SK-N-SH (cell line): ENCODE measurements around the gene PEF1. TPM values are rescaled to one million over a fixed set of nuclear protein-coding genes. Genes with fewer than 3 reads are reported as not detected.

Experiments
- CTCF ChIA-PET: fragments of 300-600, 350-600 bp; formaldehyde crosslinking; extraction: SDS; loops from one replicate; lab custom pipeline; 2021; lab: Yijun Ruan, JAX
- POLR2A ChIA-PET: fragments of 350-600 bp; sonication (Branson Sonifier 250); formaldehyde crosslinking; extraction: SDS; loops from one replicate; lab custom pipeline; 2020; ENCODE audit warnings: antibody characterized with exemption, inconsistent platforms; lab: Yijun Ruan, JAX
- DNase-seq: peaks from one replicate; pipeline ENCODE4 v3.0.0; 2012
- H2AFZ ChIP-seq: fragments of 200-600 bp; sonication (generic); 2 replicates; pipeline ENCODE4 v1.8.1; 2016; ENCODE audit warnings: antibody characterized with exemption, mild to moderate bottlenecking, low read depth
- H3F3A ChIP-seq: fragments of 200-600 bp; sonication (generic); replicated peaks from 2 replicates; pipeline ENCODE3; 2016; ENCODE audit warnings: antibody characterized with exemption, mild to moderate bottlenecking; ENCODE audit not compliant: insufficient read depth
- H3K27ac ChIP-seq, 2 experiments: fragments of 200-500 bp in 1 of 2; fragments of 200-600 bp in 1 of 2; sonication (Bioruptor generic) in 1 of 2; sonication (generic), shearing (Covaris generic) in 1 of 2; 2 replicates each; pipeline versions ENCODE4 v1.5.1 to v1.6.1; 2014 to 2016; ENCODE audit warnings: low read depth in 2 of 2, inconsistent platforms in 1 of 2, low read length in 1 of 2, mild to moderate bottlenecking in 1 of 2, mixed read lengths in 1 of 2
- H3K27me3 ChIP-seq: fragments of 200-600 bp; sonication (generic), shearing (Covaris generic); 2 replicates; pipeline ENCODE4 v1.6.1; 2016; ENCODE audit warnings: mixed run types; ENCODE audit not compliant: insufficient read depth
- H3K36me3 ChIP-seq, 2 experiments: fragments of 200-500 bp in 1 of 2; fragments of 200-600 bp in 1 of 2; sonication (Bioruptor generic) in 1 of 2; sonication (generic) in 1 of 2; replicated peaks in 1 of 2; 2 replicates each; pipeline versions ENCODE3 to v1.5.1; 2014 to 2016; ENCODE audit warnings: low read length in 1 of 2, mild to moderate bottlenecking in 1 of 2; ENCODE audit not compliant: insufficient read depth in 2 of 2, control insufficient read depth in 1 of 2
- H3K4me1 ChIP-seq, 2 experiments: fragments of 200-500 bp in 1 of 2; fragments of 200-600 bp in 1 of 2; sonication (Bioruptor generic) in 1 of 2; sonication (generic), shearing (Covaris generic) in 1 of 2; 2 replicates each; pipeline versions ENCODE4 v1.5.1 to v1.6.1; 2014 to 2016; ENCODE audit warnings: low read depth in 1 of 2, low read length in 1 of 2, mixed run types in 1 of 2; ENCODE audit not compliant: insufficient read depth in 2 of 2, control insufficient read depth in 1 of 2
- H3K4me2 ChIP-seq: fragments of 200-600 bp; sonication (generic), shearing (Covaris generic); 2 replicates; pipeline ENCODE4 v1.6.1; 2017; ENCODE audit warnings: mixed run types
- H3K4me3 ChIP-seq, 2 experiments: fragments of 200-500 bp in 1 of 2; fragments of 200-600 bp in 1 of 2; sonication (Bioruptor generic) in 1 of 2; sonication (generic), shearing (Covaris generic) in 1 of 2; 2 replicates each; pipeline versions ENCODE4 v1.5.1 to v1.8.1; 2014 to 2016; ENCODE audit warnings: low read depth in 2 of 2, inconsistent platforms in 1 of 2, low read length in 1 of 2, mild to moderate bottlenecking in 1 of 2, mixed read lengths in 1 of 2, moderate library complexity in 1 of 2
- H3K79me2 ChIP-seq: fragments of 200-600 bp; sonication (generic); 2 replicates; pipeline ENCODE4 v1.8.1; 2017; ENCODE audit warnings: mild to moderate bottlenecking; ENCODE audit not compliant: insufficient read depth
- H3K9ac ChIP-seq: fragments of 200-600 bp; sonication (generic); 2 replicates; pipeline ENCODE4 v1.6.1; 2017; ENCODE audit warnings: mixed run types
- H3K9me2 ChIP-seq: fragments of 200-600 bp; sonication (generic); 2 replicates; pipeline ENCODE4 v1.6.1; 2017; ENCODE audit warnings: mixed run types
- H3K9me3 ChIP-seq: fragments of 200-600 bp; sonication (generic); 2 replicates; pipeline ENCODE4 v1.6.1; 2017; ENCODE audit warnings: mixed run types, mild to moderate bottlenecking, moderate library complexity
- H4K20me1 ChIP-seq: fragments of 200-600 bp; sonication (generic); 2 replicates; pipeline ENCODE4 v1.6.1; 2017; ENCODE audit warnings: mild to moderate bottlenecking, mixed run types; ENCODE audit not compliant: insufficient read depth
- CTCF ChIP-seq: fragments of 200-600 bp; sonication (generic); IDR thresholded peaks from 2 replicates; pipeline ENCODE4 v1.6.1; 2017; ENCODE audit warnings: antibody characterized with exemption, mild to moderate bottlenecking, moderate library complexity
- EP300 ChIP-seq, 2 experiments: IDR thresholded peaks; 2 replicates each; pipeline versions ENCODE4 v1.4.0 to v1.6.1; 2012; ENCODE audit warnings: borderline replicate concordance in 1 of 2, low read depth in 1 of 2, low read length in 1 of 2
- FOXJ3 ChIP-seq: sonication (generic); formaldehyde crosslinking; IDR thresholded peaks from 2 replicates; pipeline ENCODE4 v1.5.1; 2020; ENCODE audit warnings: mild to moderate bottlenecking, missing genetic modification reagents
- IRF3 ChIP-seq: fragments of 150-350 bp; IDR thresholded peaks from 2 replicates; pipeline ENCODE4 v1.6.1; 2016; ENCODE audit warnings: mild to moderate bottlenecking, low read depth, low read length
- MEF2A ChIP-seq: IDR thresholded peaks from 2 replicates; pipeline ENCODE4 v1.4.0; 2012; ENCODE audit warnings: low read depth, borderline replicate concordance
- POLR2AphosphoS5 ChIP-seq: IDR thresholded peaks from 2 replicates; pipeline ENCODE4 v1.6.1; 2012; ENCODE audit warnings: low read depth, low read length
- RCOR1 ChIP-seq: fragments of 150-350 bp; IDR thresholded peaks from 2 replicates; pipeline ENCODE4 v1.6.1; 2017; ENCODE audit warnings: antibody characterized with exemption, low read length
- RXRA ChIP-seq: IDR thresholded peaks from 2 replicates; pipeline ENCODE4 v1.4.0; 2012; ENCODE audit warnings: low read depth, mild to moderate bottlenecking, borderline replicate concordance
- WGBS: methylation state at CpG from one replicate; pipeline ENCODE4 v1.1.6; 2017; ENCODE audit warnings: low lambda C conversion rate; 5-methylcytosine and 5-hydroxymethylcytosine counted together
- polyA plus RNA-seq, 3 experiments: library from polyadenylated mRNA; depleted of rRNA; stranded (reverse); fragments of >200 nt; gene quantifications; 2 replicates each; pipeline ENCODE4 v1.2.3, GENCODE V29; 2012
- TF ChIP-seq, protein P1 (sequence below): IDR thresholded peaks from 2 replicates; pipeline ENCODE4 v1.6.1; 2012; ENCODE audit warnings: mild to moderate bottlenecking, low read depth, low read length, moderate library complexity
- TF ChIP-seq, protein P2 (sequence below): IDR thresholded peaks from 2 replicates; pipeline ENCODE4 v1.4.0; 2012; ENCODE audit warnings: low read depth, borderline replicate concordance

Gene PEF1
- polyA plus RNA-seq, 1 of the 3 experiments (the other 2 are of a cell fraction) = 51.9 TPM

DNA sequence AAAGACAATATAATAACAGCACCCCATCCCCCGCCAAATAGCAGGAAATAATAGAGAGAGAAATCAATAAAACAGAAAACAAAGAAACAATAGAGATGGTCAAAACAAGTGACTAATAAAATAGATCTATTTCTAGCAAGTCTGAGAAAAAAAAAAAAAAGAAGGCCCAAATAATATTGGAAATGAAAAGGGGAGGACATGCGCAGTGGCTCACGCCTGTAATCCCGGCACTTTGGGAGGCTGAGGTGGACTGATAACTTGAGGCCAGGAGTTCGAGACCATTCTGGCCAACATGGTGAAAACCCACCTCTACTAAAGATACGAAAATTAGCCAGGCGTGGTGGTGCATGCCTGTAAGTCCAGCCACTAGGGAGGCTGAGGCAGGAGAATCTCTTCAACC lies 45.7 kb downstream of the PEF1 start:
- ChIA-PET CTCF (interaction anchor here (1.0 to 1.9 kb wide), 4 partner anchors 15 to 35 kb away, joined by 4 to 9 read pairs (median 4); partner anchors contain the start of gene HCRTR1), POLR2A (no interaction called here)
- Histone ChIP-seq H3K36me3 (no peaks in the 10 kb centered on the region), H3K9me3 (no peaks in the 10 kb centered on the region), H2AFZ (no peak overlapping the region), H3K79me2 (no peaks in the 10 kb centered on the region), H3K9ac (no peak overlapping the region), H4K20me1 (no peaks in the 10 kb centered on the region), H3F3A (peaks cover 6% of the 10 kb centered on the region), H3K4me3 (no peak overlapping the region), H3K4me1 (peaks cover 0 to 9% of the 10 kb centered on the region in 2 experiments; a peak in 2 of 4 replicates), H3K9me2 (no peaks in the 10 kb centered on the region), H3K27me3 (no peaks in the 10 kb centered on the region), H3K4me2 (no peak overlapping the region), H3K27ac (no peak overlapping the region)
- 67% methylated on average over 7 of the region's 7 CpGs for WGBS
- no peak for TF ChIP-seq MEF2A
- TF ChIP-seq POLR2AphosphoS5 = no peak
- TF ChIP-seq FOXJ3 = no peak
- no peak for DNase-seq

- WGBS = 71% methylated on average over 6 of the region's 6 CpGs
- H3K79me2 ChIP-seq = no peaks in the 10 kb centered on the region
- no peak overlapping the region for H3K4me2 ChIP-seq
- no peak for DNase-seq
- CTCF ChIA-PET = interaction anchor here (1.1 to 6.0 kb wide), 4 partner anchors 9 to 33 kb away, joined by 3 to 37 read pairs (median 17); partner anchors contain the start of gene HCRTR1
- no peak overlapping the region for H2AFZ ChIP-seq
- no peaks in the 10 kb centered on the region for H4K20me1 ChIP-seq
- TF ChIP-seq IRF3 (no peak), RCOR1 (no peak), EP300 (IDR thresholded peaks at IDR 0.05; ENCODE audit: borderline replicate concordance in 1 of 2, low read depth in 1 of 2, low read length in 1 of 2) (no peak), RXRA (no peak), CTCF (no peak)
- TF ChIP-seq, protein P1, sequence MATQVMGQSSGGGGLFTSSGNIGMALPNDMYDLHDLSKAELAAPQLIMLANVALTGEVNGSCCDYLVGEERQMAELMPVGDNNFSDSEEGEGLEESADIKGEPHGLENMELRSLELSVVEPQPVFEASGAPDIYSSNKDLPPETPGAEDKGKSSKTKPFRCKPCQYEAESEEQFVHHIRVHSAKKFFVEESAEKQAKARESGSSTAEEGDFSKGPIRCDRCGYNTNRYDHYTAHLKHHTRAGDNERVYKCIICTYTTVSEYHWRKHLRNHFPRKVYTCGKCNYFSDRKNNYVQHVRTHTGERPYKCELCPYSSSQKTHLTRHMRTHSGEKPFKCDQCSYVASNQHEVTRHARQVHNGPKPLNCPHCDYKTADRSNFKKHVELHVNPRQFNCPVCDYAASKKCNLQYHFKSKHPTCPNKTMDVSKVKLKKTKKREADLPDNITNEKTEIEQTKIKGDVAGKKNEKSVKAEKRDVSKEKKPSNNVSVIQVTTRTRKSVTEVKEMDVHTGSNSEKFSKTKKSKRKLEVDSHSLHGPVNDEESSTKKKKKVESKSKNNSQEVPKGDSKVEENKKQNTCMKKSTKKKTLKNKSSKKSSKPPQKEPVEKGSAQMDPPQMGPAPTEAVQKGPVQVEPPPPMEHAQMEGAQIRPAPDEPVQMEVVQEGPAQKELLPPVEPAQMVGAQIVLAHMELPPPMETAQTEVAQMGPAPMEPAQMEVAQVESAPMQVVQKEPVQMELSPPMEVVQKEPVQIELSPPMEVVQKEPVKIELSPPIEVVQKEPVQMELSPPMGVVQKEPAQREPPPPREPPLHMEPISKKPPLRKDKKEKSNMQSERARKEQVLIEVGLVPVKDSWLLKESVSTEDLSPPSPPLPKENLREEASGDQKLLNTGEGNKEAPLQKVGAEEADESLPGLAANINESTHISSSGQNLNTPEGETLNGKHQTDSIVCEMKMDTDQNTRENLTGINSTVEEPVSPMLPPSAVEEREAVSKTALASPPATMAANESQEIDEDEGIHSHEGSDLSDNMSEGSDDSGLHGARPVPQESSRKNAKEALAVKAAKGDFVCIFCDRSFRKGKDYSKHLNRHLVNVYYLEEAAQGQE = no peak
- TF ChIP-seq, protein P2, sequence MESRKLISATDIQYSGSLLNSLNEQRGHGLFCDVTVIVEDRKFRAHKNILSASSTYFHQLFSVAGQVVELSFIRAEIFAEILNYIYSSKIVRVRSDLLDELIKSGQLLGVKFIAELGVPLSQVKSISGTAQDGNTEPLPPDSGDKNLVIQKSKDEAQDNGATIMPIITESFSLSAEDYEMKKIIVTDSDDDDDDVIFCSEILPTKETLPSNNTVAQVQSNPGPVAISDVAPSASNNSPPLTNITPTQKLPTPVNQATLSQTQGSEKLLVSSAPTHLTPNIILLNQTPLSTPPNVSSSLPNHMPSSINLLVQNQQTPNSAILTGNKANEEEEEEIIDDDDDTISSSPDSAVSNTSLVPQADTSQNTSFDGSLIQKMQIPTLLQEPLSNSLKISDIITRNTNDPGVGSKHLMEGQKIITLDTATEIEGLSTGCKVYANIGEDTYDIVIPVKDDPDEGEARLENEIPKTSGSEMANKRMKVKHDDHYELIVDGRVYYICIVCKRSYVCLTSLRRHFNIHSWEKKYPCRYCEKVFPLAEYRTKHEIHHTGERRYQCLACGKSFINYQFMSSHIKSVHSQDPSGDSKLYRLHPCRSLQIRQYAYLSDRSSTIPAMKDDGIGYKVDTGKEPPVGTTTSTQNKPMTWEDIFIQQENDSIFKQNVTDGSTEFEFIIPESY = no peak
- no peak overlapping the region for H3K4me3 ChIP-seq
- peaks cover 6% of the 10 kb centered on the region for H3F3A ChIP-seq
- peak overlapping the region in 1 of 2 experiments; percentile 16; a peak in 1 of 4 replicates for H3K27ac ChIP-seq
- H3K9me2 ChIP-seq = no peaks in the 10 kb centered on the region
- no peaks in the 10 kb centered on the region for H3K9me3 ChIP-seq
- H3K4me1 ChIP-seq = peaks cover 6 to 9% of the 10 kb centered on the region in 2 experiments
- no peaks in the 10 kb centered on the region for H3K36me3 ChIP-seq
- POLR2A ChIA-PET = no interaction called here
- H3K9ac ChIP-seq = no peak overlapping the region
- H3K27me3 ChIP-seq = no peaks in the 10 kb centered on the region
Observed at GRCh38 chr1:31596737-31597097, 48.0 kb downstream of the PEF1 start.
